Loucy (cell line): ENCODE data around the gene KIAA0753.

Source experiments
- CTCF ChIP-seq: fragments of 200-600 bp; sonication (generic); conservative IDR thresholded peaks from 2 replicates; pipeline ENCODE4 v1.5.1; 2014; ENCODE audit warnings: mild to moderate bottlenecking, antibody characterized with exemption, low read length
- EZH2phosphoT487 ChIP-seq: fragments of 200-600 bp; IDR thresholded peaks from 2 replicates; pipeline ENCODE4 v1.6.1; 2018; ENCODE audit warnings: antibody characterized with exemption, mild to moderate bottlenecking, moderate library complexity, borderline replicate concordance

- TF ChIP-seq CTCF: no peak
- no peak for TF ChIP-seq EZH2phosphoT487
Measured at GRCh38 chr17:6580625-6581024, 59.9 kb downstream of the KIAA0753 start.
